ENCODE measurements around the gene MCOLN1. TPM values are rescaled to one million over a fixed set of nuclear protein-coding genes. Genes with fewer than 3 reads are reported as not detected.

Gene MCOLN1
- total and polyA plus RNA-seq, 9 of the 15 experiments (the other 6 are each of a cell fraction or from before 2014, with no cell fraction given) = 0.25 to 15.4 (median 7.1) TPM

DNA sequence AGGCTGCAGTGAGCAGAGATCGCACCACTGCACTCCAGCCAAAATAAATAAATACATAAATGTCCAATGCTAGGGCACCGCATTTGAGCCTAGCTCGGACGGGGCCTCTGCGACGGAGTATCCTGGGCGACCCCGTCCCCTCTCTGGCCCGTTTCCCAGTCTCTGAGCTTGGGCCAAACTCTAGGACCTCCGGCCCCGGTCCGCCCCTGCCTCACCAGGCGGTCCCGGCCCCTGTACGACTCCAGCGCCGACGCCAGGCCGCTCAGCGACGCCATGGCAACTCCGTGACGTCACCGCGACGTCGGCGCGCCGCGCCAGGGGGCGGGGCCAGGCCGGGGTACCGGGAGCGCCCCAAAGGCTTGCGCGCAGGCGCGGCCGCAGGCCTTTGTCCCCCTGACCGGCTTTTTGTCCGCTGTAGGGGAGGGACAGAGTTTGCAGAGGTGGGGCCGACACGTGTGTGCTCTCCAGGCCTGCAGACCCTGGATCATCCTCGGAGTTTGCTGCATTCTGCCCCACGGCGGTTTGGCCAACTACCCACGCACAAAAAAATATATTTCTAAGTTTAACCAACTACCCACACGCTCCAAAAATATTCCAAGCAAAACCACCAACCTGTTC lies 33.6 kb upstream of the MCOLN1 start, which contains the start of gene PEX11G (continued):
- TF ChIP-seq, protein P1, sequence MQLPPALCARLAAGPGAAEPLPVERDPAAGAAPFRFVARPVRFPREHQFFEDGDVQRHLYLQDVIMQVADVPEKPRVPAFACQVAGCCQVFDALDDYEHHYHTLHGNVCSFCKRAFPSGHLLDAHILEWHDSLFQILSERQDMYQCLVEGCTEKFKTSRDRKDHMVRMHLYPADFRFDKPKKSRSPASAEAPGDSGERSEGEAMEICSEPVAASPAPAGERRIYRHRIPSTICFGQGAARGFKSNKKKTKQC (CRISPR knock-in tag; IDR thresholded peaks at IDR 0.05) = peak; percentile 25; the same call in 1 of the 2 replicates
- no peak for TF ChIP-seq HNRNPH1 (optimal IDR thresholded peaks at IDR 0.05; ENCODE audit: low read depth, low read length)
- TF ChIP-seq GATAD2B (IDR thresholded peaks at IDR 0.05; ENCODE audit: borderline replicate concordance) = 0 out of 2 replicates have a peak, but pooled peaks have one; percentile 26
- peak; percentile 67; the same call in 1 of the 2 replicates for TF ChIP-seq BMI1 (IDR thresholded peaks at IDR 0.05; ENCODE audit: low read length)
- TF ChIP-seq, protein P2, sequence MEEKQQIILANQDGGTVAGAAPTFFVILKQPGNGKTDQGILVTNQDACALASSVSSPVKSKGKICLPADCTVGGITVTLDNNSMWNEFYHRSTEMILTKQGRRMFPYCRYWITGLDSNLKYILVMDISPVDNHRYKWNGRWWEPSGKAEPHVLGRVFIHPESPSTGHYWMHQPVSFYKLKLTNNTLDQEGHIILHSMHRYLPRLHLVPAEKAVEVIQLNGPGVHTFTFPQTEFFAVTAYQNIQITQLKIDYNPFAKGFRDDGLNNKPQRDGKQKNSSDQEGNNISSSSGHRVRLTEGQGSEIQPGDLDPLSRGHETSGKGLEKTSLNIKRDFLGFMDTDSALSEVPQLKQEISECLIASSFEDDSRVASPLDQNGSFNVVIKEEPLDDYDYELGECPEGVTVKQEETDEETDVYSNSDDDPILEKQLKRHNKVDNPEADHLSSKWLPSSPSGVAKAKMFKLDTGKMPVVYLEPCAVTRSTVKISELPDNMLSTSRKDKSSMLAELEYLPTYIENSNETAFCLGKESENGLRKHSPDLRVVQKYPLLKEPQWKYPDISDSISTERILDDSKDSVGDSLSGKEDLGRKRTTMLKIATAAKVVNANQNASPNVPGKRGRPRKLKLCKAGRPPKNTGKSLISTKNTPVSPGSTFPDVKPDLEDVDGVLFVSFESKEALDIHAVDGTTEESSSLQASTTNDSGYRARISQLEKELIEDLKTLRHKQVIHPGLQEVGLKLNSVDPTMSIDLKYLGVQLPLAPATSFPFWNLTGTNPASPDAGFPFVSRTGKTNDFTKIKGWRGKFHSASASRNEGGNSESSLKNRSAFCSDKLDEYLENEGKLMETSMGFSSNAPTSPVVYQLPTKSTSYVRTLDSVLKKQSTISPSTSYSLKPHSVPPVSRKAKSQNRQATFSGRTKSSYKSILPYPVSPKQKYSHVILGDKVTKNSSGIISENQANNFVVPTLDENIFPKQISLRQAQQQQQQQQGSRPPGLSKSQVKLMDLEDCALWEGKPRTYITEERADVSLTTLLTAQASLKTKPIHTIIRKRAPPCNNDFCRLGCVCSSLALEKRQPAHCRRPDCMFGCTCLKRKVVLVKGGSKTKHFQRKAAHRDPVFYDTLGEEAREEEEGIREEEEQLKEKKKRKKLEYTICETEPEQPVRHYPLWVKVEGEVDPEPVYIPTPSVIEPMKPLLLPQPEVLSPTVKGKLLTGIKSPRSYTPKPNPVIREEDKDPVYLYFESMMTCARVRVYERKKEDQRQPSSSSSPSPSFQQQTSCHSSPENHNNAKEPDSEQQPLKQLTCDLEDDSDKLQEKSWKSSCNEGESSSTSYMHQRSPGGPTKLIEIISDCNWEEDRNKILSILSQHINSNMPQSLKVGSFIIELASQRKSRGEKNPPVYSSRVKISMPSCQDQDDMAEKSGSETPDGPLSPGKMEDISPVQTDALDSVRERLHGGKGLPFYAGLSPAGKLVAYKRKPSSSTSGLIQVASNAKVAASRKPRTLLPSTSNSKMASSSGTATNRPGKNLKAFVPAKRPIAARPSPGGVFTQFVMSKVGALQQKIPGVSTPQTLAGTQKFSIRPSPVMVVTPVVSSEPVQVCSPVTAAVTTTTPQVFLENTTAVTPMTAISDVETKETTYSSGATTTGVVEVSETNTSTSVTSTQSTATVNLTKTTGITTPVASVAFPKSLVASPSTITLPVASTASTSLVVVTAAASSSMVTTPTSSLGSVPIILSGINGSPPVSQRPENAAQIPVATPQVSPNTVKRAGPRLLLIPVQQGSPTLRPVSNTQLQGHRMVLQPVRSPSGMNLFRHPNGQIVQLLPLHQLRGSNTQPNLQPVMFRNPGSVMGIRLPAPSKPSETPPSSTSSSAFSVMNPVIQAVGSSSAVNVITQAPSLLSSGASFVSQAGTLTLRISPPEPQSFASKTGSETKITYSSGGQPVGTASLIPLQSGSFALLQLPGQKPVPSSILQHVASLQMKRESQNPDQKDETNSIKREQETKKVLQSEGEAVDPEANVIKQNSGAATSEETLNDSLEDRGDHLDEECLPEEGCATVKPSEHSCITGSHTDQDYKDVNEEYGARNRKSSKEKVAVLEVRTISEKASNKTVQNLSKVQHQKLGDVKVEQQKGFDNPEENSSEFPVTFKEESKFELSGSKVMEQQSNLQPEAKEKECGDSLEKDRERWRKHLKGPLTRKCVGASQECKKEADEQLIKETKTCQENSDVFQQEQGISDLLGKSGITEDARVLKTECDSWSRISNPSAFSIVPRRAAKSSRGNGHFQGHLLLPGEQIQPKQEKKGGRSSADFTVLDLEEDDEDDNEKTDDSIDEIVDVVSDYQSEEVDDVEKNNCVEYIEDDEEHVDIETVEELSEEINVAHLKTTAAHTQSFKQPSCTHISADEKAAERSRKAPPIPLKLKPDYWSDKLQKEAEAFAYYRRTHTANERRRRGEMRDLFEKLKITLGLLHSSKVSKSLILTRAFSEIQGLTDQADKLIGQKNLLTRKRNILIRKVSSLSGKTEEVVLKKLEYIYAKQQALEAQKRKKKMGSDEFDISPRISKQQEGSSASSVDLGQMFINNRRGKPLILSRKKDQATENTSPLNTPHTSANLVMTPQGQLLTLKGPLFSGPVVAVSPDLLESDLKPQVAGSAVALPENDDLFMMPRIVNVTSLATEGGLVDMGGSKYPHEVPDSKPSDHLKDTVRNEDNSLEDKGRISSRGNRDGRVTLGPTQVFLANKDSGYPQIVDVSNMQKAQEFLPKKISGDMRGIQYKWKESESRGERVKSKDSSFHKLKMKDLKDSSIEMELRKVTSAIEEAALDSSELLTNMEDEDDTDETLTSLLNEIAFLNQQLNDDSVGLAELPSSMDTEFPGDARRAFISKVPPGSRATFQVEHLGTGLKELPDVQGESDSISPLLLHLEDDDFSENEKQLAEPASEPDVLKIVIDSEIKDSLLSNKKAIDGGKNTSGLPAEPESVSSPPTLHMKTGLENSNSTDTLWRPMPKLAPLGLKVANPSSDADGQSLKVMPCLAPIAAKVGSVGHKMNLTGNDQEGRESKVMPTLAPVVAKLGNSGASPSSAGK (IDR thresholded peaks at IDR 0.05) = peak; percentile 31; the same call in 1 of the 2 replicates
- TF ChIP-seq ZNF445 (CRISPR knock-in tag; IDR thresholded peaks at IDR 0.05; ENCODE audit: low read depth) = no peak
- peak in 1 of 2 experiments; percentile 90; a peak in 2 of 4 replicates for TF ChIP-seq TBL1XR1 (IDR thresholded peaks at IDR 0.05; ENCODE audit: low read length in 2 of 2)
- no peak for TF ChIP-seq HLTF (IDR thresholded peaks at IDR 0.05)
- no peak for TF ChIP-seq CHD1 (IDR thresholded peaks at IDR 0.05; ENCODE audit: low read length)
- TF ChIP-seq KDM5B (IDR thresholded peaks at IDR 0.05; ENCODE audit: insufficient replicate concordance, low read depth, low read length) = peak; percentile 78
- TF ChIP-seq CREM (IDR thresholded peaks at IDR 0.05; ENCODE audit: low read depth) = peak; percentile 99
- TF ChIP-seq, protein P3, sequence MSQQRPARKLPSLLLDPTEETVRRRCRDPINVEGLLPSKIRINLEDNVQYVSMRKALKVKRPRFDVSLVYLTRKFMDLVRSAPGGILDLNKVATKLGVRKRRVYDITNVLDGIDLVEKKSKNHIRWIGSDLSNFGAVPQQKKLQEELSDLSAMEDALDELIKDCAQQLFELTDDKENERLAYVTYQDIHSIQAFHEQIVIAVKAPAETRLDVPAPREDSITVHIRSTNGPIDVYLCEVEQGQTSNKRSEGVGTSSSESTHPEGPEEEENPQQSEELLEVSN (IDR thresholded peaks at IDR 0.05; ENCODE audit: borderline replicate concordance in 1 of 2, extremely low read depth in 1 of 2, insufficient read depth in 1 of 2, insufficient read length in 1 of 2, low read depth in 1 of 2, low read length in 1 of 2, poor library complexity in 1 of 2, severe bottlenecking in 1 of 2) = peak; percentile 22 to 45
- peak; percentile 58; the same call in 1 of the 2 replicates for TF ChIP-seq ZBTB7A (IDR thresholded peaks at IDR 0.05; ENCODE audit: borderline replicate concordance, control insufficient read depth, low read depth, low read length)
- TF ChIP-seq CSDE1 (IDR thresholded peaks at IDR 0.05) = peak in 1 of 2 experiments; percentile 88; a peak in 2 of 4 replicates

Data from K562 (cell line).